GM21576 (cell line): Measurements from ENCODE around the gene RAI14.
A peak's percentile ranks its signal among the peaks of the same experiment; 100 is the strongest.

Experiments used
- ATAC-seq: cut with Tn5 transposase; IDR thresholded peaks from one replicate; pipeline ENCODE4 v1.9.1; 2021; ENCODE audit warnings: mild to moderate bottlenecking, moderate library complexity; ENCODE audit not compliant: unreplicated experiment

The RAI14 gene

DNA sequence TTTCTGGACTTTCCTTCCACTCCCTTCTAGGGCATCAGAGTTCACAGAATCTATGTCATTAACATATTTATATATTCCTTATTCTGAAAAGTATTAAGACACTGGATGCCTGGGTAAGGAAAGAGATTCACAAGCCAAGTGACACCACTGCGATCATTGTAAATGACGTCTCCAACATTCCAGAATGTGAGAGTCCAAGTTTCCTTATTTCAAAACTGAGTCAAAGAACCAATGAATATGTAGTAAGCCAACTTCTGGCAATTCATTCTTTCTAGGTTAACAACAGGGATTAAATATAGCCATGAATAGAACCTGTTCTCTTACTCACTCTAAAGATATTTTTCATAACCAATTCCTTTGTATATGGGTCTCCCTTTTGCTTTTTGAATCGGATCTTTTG, 18.1 kb downstream of the RAI14 start:
- ATAC-seq: no peak

GRCh38 chr5:34675857-34676256, 19.7 kb downstream of the RAI14 start:
- no peak for ATAC-seq

- no peak for ATAC-seq
These were observed 20.3 kb downstream of the RAI14 start for GRCh38 chr5:34676416-34676815.

DNA sequence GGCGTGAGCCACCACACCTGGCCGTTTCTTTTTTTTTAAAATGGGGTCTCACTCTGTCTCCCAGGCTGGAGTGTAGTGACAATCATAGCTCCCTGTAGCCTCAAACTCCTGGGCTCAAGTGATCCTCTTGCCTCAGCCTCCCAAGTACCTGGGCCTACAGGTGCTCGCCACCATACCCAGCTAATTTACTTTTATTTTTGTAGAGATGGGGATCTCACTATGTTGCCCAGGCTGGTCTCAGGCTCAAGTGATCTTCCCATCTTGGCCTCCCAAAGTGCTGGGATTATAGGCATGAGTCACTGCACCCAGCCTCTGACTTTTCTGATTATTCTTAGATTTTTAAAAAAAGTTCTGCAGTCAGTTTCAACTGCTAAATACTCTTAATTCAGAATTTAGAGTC, 21.3 kb downstream of the RAI14 start:
- no peak for ATAC-seq

DNA sequence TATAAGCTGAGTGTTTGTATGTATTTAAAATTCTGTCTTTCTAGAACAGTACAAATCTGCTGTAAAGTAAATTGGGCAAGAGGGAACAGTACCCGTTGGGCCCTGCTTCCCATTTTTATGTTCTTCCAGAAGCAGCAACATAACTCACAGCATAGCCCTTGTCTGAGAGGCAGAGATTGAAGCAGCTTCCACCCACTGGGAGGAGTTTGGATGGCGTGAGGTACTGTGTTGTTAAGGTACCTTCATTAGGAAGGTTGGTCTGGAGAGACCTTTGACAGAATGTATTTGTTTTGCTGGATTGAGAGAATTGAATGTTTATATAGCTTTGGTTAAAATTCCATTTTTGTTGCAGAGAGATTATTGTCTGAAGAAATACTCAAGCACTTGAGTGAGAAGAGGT, 24.8 kb downstream of the RAI14 start:
- ATAC-seq: no peak

DNA sequence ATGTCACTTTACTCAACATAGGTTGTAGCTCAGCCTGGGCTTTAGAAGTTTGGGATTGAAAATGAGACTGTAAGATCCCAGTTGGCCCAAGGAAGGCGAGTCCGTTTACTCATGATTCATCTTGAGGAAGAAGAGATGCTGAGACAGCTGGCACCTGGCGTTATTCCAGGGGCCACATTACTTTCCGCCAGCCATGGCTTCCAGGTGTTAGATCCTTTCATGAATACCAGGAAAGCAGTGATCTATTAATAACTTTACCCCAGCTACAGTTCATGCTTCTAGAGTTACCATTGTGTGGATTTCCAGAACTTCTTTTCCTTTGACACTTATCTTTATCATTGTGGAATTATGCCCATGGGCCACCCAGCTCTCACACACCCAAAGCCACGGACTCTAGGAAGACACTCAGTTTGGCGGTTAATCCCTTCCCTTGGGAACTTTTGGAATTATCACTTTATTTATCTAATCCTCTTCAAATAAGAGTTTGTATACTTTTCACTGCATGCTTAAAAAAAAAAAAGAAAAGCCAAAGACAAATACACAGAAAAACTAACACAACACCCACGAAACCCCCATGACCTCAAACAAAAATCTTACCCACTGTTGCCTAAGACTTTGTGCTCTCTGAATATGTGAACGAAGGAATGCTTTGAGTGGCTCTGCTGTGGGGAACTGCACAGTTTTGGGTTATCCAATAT, 26.9 kb downstream of the RAI14 start:
- no peak for ATAC-seq

GRCh38 chr5:34684281-34684979, 28.3 kb downstream of the RAI14 start:
- no peak for ATAC-seq

GRCh38 chr5:34684980-34685352, 28.8 kb downstream of the RAI14 start:
- no peak for ATAC-seq

- ATAC-seq: no peak
These were observed 29.5 kb downstream of the RAI14 start for GRCh38 chr5:34685485-34686165.

DNA sequence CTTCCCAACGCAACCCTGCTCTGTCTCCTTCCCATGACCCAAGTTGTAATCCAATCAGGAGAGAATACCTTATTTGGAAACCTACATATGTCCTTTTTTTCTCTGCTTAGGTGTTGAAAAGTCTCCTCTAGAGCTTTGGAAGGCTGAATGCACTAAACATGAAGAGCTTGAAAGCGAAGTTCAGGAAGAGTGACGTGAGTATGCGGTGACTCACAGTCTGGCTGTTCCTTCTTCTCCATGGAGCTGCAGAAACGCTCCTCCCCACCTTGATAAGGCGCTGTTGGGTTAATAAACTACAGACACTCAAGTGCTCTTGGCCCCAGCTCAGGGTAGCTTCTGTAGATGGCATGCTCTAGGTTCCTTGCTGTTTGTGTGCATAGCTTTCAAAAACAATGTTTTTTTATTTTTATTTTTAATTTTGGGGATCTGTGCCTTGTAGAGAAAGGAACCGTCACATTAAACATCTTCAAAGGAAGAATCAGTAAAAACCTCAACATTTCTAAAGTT, 30.7 kb downstream of the RAI14 start:
- ATAC-seq: no peak

GRCh38 chr5:34687269-34688011, 31.3 kb downstream of the RAI14 start:
- ATAC-seq: no peak

GRCh38 chr5:34688015-34688810, 32.1 kb downstream of the RAI14 start:
- ATAC-seq: no peak

DNA sequence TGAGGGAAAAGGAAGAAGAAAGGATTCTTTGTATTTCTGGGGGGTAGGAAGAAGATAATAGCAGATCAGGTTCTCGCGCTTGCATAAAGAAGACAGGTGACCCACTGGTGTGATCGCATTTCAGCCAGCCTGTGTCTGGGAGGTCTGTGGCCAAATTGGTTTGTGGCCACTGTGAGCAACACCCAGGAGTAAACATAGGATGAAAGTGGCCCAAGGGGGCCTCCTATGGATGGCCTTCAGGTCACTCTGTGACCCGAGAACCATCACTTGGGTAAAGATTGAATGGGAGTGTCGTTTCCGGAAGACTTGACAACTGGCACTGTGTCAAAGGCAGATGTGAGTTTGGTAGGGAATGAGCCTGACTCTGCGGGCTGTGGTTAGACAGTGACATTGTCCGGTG, 34.2 kb downstream of the RAI14 start:
- no peak for ATAC-seq

- no peak for ATAC-seq
These were observed 34.8 kb downstream of the RAI14 start for GRCh38 chr5:34690898-34691297.

- ATAC-seq: no peak
These were observed 35.2 kb downstream of the RAI14 start for GRCh38 chr5:34691326-34691725.

- no peak for ATAC-seq
These were observed 36.7 kb downstream of the RAI14 start for GRCh38 chr5:34692786-34693185.

GRCh38 chr5:34694012-34694411, 37.9 kb downstream of the RAI14 start:
- no peak for ATAC-seq

GRCh38 chr5:34694685-34695084, 38.6 kb downstream of the RAI14 start:
- ATAC-seq: no peak

DNA sequence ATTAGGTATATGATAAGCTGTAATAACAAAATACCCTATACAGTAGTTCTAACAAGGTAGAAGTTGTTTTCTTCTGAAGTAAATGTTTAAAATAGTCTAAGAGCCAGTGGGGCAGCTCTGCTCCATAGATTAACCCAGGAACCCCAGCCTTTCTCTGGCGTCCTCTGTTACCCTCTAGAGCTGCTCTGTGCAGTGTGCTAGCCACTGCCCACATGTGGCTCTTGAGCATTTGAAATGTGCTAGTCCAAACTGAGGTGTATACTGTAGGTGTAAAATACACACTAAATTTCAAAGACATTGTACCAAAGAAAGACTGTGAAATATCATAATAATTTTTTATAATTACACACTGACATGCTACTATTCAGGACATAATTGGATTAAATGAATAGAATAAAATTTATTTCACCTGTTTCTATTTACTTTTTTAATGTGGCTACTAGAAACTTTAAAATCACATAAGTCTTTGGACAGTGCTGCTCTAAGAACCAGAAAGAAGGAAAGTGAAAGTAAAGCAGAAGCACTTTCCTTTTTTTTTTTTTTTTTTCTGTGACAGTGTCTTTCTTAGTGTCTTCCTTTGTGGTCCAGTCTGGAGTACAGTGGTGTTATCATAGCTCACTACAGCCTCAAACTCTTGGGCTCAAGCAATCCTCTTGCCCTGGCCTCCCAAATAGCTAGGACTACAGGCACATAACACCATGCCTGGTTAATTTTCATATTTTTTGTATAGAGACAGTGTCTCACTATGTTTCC, 39.3 kb downstream of the RAI14 start:
- ATAC-seq: peak; percentile 75
